ENCODE measurements around the gene TFR2.

The TFR2 gene

DNA sequence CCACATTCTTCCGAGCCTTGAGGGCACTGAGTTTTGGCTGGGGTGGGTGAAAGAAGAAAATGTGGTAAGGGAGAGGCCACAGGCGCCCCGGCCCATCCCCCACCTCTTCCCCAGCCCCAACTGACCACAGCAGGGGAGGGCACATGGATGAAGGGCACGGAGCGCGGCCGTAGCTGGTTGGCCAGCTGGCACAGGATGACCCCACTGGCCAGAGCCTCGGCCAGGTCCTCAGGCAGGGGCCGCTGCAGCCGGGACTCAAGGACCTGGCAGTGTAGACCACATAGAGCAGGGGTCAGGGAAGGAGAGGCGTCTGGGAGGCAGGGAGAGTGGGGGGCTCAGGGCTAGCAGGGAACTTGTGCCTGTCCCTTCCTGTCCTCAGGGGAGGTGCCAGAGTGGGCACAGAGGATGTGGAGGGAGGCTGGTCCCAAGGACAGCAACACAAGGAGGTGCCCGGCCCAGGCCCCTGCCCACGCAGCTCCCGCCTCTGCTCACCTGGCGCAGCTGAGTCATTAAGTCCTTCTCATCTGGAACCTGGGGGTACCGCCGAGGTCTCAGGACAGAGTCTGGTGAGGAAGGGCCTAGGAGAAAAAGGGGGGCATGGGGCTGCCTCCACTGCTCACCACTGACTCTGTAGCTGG, 65.5 kb downstream of the TFR2 start:
- H3K4me3 ChIP-seq (ENCODE audit: low read length, poor library complexity, severe bottlenecking) = no peak overlapping the region
- H3K9me3 ChIP-seq (ENCODE audit: insufficient read depth, low read depth, low read length) = no peaks in the 10 kb centered on the region
- H3K79me2 ChIP-seq (ENCODE audit: insufficient read depth, low read length) = peaks cover 10% of the 10 kb centered on the region; the same call in 1 of the 2 replicates
- peaks cover 2% of the 10 kb centered on the region for H4K20me1 ChIP-seq (ENCODE audit: insufficient read depth, low read length, poor library complexity, severe bottlenecking)
- H3K4me1 ChIP-seq (ENCODE audit: insufficient read depth, low read length, poor library complexity, severe bottlenecking) = peaks cover 3% of the 10 kb centered on the region
- no peaks in the 10 kb centered on the region for H3K9me2 ChIP-seq (replicated peaks; ENCODE audit: low read depth, low read length)
- no peaks in the 10 kb centered on the region for H3F3A ChIP-seq (ENCODE audit: low read depth)
- no peak for TF ChIP-seq EZH2phosphoT487 (IDR thresholded peaks at IDR 0.05; ENCODE audit: borderline replicate concordance)
- TF ChIP-seq, protein P1, sequence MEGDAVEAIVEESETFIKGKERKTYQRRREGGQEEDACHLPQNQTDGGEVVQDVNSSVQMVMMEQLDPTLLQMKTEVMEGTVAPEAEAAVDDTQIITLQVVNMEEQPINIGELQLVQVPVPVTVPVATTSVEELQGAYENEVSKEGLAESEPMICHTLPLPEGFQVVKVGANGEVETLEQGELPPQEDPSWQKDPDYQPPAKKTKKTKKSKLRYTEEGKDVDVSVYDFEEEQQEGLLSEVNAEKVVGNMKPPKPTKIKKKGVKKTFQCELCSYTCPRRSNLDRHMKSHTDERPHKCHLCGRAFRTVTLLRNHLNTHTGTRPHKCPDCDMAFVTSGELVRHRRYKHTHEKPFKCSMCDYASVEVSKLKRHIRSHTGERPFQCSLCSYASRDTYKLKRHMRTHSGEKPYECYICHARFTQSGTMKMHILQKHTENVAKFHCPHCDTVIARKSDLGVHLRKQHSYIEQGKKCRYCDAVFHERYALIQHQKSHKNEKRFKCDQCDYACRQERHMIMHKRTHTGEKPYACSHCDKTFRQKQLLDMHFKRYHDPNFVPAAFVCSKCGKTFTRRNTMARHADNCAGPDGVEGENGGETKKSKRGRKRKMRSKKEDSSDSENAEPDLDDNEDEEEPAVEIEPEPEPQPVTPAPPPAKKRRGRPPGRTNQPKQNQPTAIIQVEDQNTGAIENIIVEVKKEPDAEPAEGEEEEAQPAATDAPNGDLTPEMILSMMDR (conservative IDR thresholded peaks at IDR 0.05; ENCODE audit: low read length) = no peak
- peaks cover 61% of the 10 kb centered on the region; the same call in 1 of the 2 replicates for H3K36me3 ChIP-seq (ENCODE audit: insufficient read depth, low read length)
- H3K27me3 ChIP-seq (ENCODE audit: insufficient read depth, low read length, poor library complexity, severe bottlenecking) = no peaks in the 10 kb centered on the region
- no peak overlapping the region for H2AFZ ChIP-seq (ENCODE audit: low read length)
- H3K4me2 ChIP-seq (ENCODE audit: low read depth, low read length, poor library complexity, severe bottlenecking) = no peak overlapping the region
- no peak overlapping the region for H3K9ac ChIP-seq (ENCODE audit: low read depth, low read length, poor library complexity, severe bottlenecking)

DNA sequence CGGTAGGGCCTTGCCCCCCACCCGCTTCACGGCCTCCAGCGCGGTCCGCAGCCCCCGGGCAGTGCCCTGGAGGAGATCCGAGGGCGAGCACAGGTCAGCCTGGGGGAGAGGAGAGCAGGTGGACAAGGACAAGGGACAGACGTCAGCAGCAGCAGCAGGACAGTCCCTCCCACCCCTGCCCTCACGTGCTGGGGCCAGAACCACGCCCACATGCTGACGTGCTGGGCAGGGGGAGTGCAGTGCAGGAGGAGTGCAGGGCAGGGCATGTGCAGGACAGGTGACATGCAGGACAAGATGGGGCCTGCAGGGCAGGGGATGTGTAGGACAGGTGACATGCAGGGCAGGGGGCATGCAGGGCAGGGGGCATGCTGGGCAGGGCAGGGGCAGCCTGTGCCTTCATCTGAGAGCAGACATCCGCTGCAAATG, 66.1 kb downstream of the TFR2 start:
- no peak for TF ChIP-seq EZH2phosphoT487 (IDR thresholded peaks at IDR 0.05; ENCODE audit: borderline replicate concordance)
- TF ChIP-seq, protein P1 (conservative IDR thresholded peaks at IDR 0.05; ENCODE audit: low read length) = no peak
- H2AFZ ChIP-seq (ENCODE audit: low read length) = no peak overlapping the region
- H4K20me1 ChIP-seq (ENCODE audit: insufficient read depth, low read length, poor library complexity, severe bottlenecking) = no peaks in the 10 kb centered on the region
- H3K9me2 ChIP-seq (replicated peaks; ENCODE audit: low read depth, low read length) = no peaks in the 10 kb centered on the region
- no peak overlapping the region for H3K9ac ChIP-seq (ENCODE audit: low read depth, low read length, poor library complexity, severe bottlenecking)
- H3K4me2 ChIP-seq (ENCODE audit: low read depth, low read length, poor library complexity, severe bottlenecking) = no peak overlapping the region
- H3K4me3 ChIP-seq (ENCODE audit: low read length, poor library complexity, severe bottlenecking) = no peak overlapping the region
- H3K36me3 ChIP-seq (ENCODE audit: insufficient read depth, low read length) = peaks cover 55% of the 10 kb centered on the region; the same call in 1 of the 2 replicates
- H3K4me1 ChIP-seq (ENCODE audit: insufficient read depth, low read length, poor library complexity, severe bottlenecking) = peaks cover under 1% of the 10 kb centered on the region
- H3K27me3 ChIP-seq (ENCODE audit: insufficient read depth, low read length, poor library complexity, severe bottlenecking) = no peaks in the 10 kb centered on the region
- no peaks in the 10 kb centered on the region for H3F3A ChIP-seq (ENCODE audit: low read depth)
- no peaks in the 10 kb centered on the region for H3K9me3 ChIP-seq (ENCODE audit: insufficient read depth, low read depth, low read length)
- H3K79me2 ChIP-seq (ENCODE audit: insufficient read depth, low read length) = peaks cover 3% of the 10 kb centered on the region; the same call in 1 of the 2 replicates

DNA sequence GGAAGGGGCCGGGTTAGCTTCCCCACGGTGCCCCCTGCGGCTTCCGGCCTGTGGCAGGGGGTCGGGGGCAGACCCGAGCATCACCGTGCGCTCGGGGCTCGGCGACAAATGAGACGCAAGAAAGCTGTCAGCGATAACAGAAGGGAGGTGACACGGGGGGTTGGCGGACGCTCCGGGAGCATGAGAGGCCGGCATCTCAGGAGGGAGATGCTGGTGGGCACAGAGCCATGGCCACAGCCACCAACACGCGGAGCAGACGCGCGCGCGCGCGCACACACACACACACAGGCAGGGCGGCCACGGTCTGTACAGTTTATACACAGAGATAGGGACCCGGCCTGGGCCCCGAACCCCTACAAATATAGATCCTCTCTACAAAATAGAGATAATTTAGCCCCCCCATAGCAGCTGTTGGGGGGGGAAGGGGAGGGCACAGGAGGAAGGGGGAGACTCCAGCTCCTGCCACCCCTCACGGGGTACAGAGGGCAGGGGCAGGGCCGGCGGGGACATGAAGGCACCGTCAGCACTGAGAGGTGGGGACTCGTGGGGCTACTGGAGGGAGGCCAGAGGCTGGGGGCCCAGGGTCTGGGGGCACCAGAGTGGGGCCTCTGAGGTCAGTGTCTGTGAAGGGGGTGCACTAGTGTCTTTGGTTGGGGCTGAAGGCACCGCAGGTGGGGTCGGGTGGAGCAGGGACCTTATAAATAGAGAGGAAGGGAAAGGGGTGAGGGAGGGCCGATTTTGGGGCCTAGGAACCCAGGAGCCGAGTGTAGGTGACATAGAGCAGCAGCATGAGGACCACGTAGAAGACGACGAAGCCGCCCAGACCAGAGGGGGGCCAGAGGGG, 66.8 kb downstream of the TFR2 start:
- H3K4me3 ChIP-seq (ENCODE audit: low read length, poor library complexity, severe bottlenecking) = no peak overlapping the region
- H3F3A ChIP-seq (ENCODE audit: low read depth) = no peaks in the 10 kb centered on the region
- no peak overlapping the region for H2AFZ ChIP-seq (ENCODE audit: low read length)
- no peaks in the 10 kb centered on the region for H3K27me3 ChIP-seq (ENCODE audit: insufficient read depth, low read length, poor library complexity, severe bottlenecking)
- TF ChIP-seq, protein P1 (conservative IDR thresholded peaks at IDR 0.05; ENCODE audit: low read length) = no peak
- no peak for TF ChIP-seq EZH2phosphoT487 (IDR thresholded peaks at IDR 0.05; ENCODE audit: borderline replicate concordance)
- no peaks in the 10 kb centered on the region for H3K9me2 ChIP-seq (replicated peaks; ENCODE audit: low read depth, low read length)
- no peaks in the 10 kb centered on the region; the same call in 1 of the 2 replicates for H3K79me2 ChIP-seq (ENCODE audit: insufficient read depth, low read length)
- no peaks in the 10 kb centered on the region for H3K9me3 ChIP-seq (ENCODE audit: insufficient read depth, low read depth, low read length)
- no peak overlapping the region for H3K9ac ChIP-seq (ENCODE audit: low read depth, low read length, poor library complexity, severe bottlenecking)
- H3K36me3 ChIP-seq (ENCODE audit: insufficient read depth, low read length) = peaks cover 49% of the 10 kb centered on the region; the same call in 1 of the 2 replicates
- no peaks in the 10 kb centered on the region for H4K20me1 ChIP-seq (ENCODE audit: insufficient read depth, low read length, poor library complexity, severe bottlenecking)
- peaks cover 7% of the 10 kb centered on the region for H3K4me1 ChIP-seq (ENCODE audit: insufficient read depth, low read length, poor library complexity, severe bottlenecking)
- H3K4me2 ChIP-seq (ENCODE audit: low read depth, low read length, poor library complexity, severe bottlenecking) = no peak overlapping the region
